ENCODE measurements around the gene ABCG1.

Gene ABCG1

DNA sequence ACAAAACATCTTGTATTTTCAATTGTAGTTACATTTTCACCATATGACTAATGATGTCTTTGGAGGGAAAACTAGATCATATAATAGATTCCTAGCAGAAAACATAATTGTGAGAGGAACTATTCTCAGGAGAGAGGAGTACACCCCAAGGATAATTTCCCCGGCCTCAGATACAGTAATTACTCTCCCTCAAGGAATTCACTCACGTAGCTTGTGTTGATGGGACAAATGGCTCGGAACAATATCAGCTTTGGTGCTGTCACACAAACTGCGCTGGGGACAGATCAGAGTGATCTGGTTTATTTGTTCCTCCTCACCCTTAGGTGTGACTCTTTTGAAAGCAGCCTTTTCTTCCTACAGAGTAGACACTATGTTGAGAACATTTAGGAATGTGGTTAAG is 11.2 kb downstream of the ABCG1 start:
- TF ChIP-seq, protein P1, sequence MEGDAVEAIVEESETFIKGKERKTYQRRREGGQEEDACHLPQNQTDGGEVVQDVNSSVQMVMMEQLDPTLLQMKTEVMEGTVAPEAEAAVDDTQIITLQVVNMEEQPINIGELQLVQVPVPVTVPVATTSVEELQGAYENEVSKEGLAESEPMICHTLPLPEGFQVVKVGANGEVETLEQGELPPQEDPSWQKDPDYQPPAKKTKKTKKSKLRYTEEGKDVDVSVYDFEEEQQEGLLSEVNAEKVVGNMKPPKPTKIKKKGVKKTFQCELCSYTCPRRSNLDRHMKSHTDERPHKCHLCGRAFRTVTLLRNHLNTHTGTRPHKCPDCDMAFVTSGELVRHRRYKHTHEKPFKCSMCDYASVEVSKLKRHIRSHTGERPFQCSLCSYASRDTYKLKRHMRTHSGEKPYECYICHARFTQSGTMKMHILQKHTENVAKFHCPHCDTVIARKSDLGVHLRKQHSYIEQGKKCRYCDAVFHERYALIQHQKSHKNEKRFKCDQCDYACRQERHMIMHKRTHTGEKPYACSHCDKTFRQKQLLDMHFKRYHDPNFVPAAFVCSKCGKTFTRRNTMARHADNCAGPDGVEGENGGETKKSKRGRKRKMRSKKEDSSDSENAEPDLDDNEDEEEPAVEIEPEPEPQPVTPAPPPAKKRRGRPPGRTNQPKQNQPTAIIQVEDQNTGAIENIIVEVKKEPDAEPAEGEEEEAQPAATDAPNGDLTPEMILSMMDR (IDR thresholded peaks at IDR 0.05; ENCODE audit: extremely low read depth, missing control alignments), result no peak
- no peak for DNase-seq (ENCODE audit: low spot score)

DNA sequence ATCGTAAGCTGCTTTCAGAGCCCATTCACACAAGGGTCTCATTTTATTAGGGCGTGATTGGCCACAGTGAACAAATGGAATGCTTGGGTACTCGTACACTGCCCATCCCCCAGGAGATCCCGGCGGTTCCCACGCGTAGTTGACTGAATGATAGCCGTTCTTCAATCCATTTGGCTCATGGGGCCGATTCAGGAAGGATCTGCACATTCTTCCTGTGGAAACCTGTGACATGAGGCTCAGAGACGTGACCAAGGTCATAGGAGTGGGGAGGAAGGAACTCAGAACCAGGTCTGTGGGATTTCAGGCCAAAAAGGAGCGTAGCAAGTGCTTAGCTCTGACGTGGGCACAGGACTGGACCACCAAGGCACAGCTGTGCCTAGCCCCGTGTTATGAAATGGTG is 11.7 kb downstream of the ABCG1 start:
- no peak for DNase-seq (ENCODE audit: low spot score)
- TF ChIP-seq, protein P1 (IDR thresholded peaks at IDR 0.05; ENCODE audit: extremely low read depth, missing control alignments), result no peak

DNA sequence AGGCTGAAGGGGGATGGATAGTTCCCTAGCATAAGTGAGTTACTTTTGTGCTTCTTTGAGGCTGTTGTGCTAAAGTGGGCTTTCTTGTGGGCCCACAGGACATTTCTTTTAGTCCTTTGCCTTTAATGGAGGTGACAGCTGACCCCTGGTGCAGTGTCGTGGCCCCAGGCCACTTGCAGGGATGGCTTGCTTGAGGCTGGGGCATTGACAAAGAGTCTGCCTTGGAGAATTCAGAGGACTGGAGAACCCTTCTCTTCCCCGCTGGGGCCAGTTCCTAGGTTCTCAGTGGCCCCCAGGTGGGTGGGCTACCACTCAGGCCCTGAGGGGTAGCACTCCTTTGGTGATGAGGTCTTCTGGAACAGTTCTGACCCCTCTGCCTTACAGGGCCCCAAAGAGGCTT is 12.8 kb downstream of the ABCG1 start:
- DNase-seq (ENCODE audit: low spot score), result no peak
- TF ChIP-seq, protein P1 (IDR thresholded peaks at IDR 0.05; ENCODE audit: extremely low read depth, missing control alignments), result no peak

DNA sequence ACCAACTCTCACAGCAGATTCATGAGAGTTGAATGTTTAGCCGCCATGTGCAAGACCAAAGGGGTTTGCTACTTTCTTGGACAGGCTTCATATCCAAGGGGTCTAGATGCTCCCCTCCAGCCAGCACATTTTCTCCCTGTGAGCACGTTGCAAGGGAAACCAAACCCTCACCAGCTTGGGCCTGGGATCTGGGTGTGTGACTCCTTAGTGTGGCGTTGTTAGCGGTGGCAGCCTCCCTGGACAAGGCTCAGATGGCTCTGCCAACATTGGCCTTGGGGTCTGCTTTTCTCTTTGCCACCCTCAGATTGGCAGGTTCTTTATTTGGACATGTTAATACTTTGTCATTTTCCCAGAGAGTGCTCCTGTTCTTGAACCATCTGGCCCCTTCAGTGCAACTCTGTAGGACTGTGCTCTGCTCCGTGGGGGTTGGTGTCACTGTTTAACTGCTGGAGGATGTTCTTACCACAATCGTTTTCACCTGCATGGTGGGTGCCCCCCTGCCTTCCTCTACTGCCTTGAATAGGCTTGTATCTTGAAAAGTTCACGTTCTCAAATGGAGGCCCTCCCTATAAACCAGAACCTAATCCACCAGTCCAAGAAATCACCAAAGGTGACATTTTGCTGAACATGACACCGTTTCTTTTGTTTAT is 13.4 kb downstream of the ABCG1 start:
- TF ChIP-seq, protein P1 (IDR thresholded peaks at IDR 0.05; ENCODE audit: extremely low read depth, missing control alignments), result no peak
- no peak for DNase-seq (ENCODE audit: low spot score)

DNA sequence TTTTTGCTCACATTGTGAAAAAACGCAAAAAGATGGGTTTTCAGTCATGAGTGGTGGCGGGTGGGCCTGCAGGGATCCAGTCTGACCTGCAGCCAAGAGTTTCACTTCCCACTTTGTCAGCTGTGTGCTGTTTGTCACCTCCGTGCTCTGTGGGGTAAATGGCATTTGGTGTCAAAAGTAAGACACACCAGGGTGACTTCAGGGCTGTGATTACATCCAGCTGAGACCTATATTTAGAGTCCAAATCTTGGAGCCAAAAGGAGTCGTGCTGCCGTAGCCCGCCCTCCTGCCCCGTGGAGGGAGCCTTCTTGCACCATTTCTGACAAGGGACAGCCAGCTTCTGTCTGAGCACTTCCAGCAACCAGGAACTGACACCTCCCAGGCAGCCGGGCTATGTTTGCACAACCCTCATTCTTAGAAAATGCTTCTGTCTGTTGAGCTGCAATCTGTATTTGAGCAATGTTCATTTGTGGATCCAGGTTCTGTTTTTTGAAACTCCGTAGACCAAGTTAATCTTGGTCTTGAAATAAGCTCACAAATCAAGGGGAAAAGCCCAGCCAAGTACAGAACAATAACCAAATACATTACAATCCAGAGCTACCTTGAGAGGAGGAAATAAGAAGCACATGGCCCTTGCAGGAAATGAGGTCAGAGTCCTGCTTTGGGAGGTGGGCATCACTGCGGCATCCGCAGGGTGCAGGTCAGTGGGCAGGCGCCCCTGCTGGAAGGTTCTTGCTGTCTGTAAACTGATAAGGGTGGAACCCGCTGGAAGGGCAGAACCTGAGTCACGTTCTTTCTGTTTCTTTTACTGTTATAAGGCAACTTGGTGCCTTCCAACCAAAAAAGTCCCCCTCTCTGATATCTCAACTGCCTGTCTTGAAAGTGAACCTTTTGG is 14.4 kb downstream of the ABCG1 start:
- TF ChIP-seq, protein P1 (IDR thresholded peaks at IDR 0.05; ENCODE audit: extremely low read depth, missing control alignments), result no peak
- peak; percentile 85 for DNase-seq (ENCODE audit: low spot score)

DNA sequence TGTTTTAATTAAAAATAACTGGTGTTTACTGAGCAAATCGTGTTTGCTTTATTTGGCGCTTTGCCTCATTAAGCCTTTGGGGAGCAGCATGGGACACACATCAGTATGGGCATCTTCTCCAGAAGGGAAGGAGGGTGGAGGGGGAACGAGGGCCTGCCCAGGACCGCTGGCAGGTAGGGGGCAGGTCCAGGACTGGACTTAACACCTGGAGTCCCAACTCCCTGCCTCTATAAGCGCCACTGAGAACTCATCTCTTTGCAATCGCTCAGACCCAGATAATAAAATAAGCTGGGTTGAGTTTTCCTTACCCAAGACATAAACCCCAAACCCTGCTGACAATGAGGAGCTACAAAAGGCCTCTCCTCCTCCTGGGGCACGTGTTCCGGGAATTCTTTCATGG is 15.1 kb downstream of the ABCG1 start:
- DNase-seq (ENCODE audit: low spot score), result no peak
- TF ChIP-seq, protein P1 (IDR thresholded peaks at IDR 0.05; ENCODE audit: extremely low read depth, missing control alignments), result no peak
